ENCODE measurements around the gene TET1. TPM values are rescaled to one million over a fixed set of nuclear protein-coding genes. Genes with fewer than 3 reads are reported as not detected.

The TET1 gene
- total and polyA plus RNA-seq, 9 of the 15 experiments (the other 6 are each of a cell fraction or from before 2014, with no cell fraction given), result 2.6 to 21.3 (median 11.6) TPM

GRCh38 chr10:68720793-68721672 is 160.9 kb downstream of the TET1 start, which contains the start of gene CCAR1:
TSS of gene CCAR1 (plus strand) at chr10:68721239. CDS start at chr10:68722505, 1,266 bp downstream.
- ATAC-seq, result peak; percentile 96
- peak; percentile 100 for FAIRE-seq
- Histone ChIP-seq H4K20me1 (replicated peaks; ENCODE audit: control insufficient read depth, insufficient read depth, low read length) (no peaks in the 10 kb centered on the region), H3K9ac (ENCODE audit: insufficient read depth in 1 of 2, low read depth in 2 of 2, low read length in 2 of 2) (peak within 1 kb of the TSS; percentile 94 to 100), H3K79me2 (ENCODE audit: control insufficient read depth, insufficient read depth, low read length) (peaks cover 45% of the 10 kb centered on the region), H3K4me2 (ENCODE audit: insufficient read depth, low read length) (peak within 1 kb of the TSS; percentile 88), H3K27me3 (ENCODE audit: control insufficient read depth in 2 of 2, insufficient read depth in 2 of 2, low read length in 2 of 2) (no peaks in the 10 kb centered on the region), H3K36me3 (ENCODE audit: control insufficient read depth, insufficient read depth, low read length) (peaks cover 34% of the 10 kb centered on the region), H2AFZ (ENCODE audit: low read depth, low read length) (peak within 1 kb of the TSS; percentile 91), H3K4me3 (peak within 1 kb of the TSS; percentile 82), H3K9me3 (replicated peaks; ENCODE audit: control insufficient read depth, insufficient read depth, low read depth, low read length) (peaks cover 6% of the 10 kb centered on the region; the same call in 1 of the 2 replicates), H3K4me1 (replicated peaks in 1 of 2; ENCODE audit: control insufficient read depth in 2 of 2, insufficient read depth in 2 of 2, low read length in 2 of 2) (peaks cover 0 to 21% of the 10 kb centered on the region in 2 experiments; a peak in 3 of 5 replicates), H3K9me1 (ENCODE audit: control insufficient read depth, insufficient read depth, low read length) (no peaks in the 10 kb centered on the region), H3K27ac (ENCODE audit: extremely low read depth, low read depth, low read length) (peak within 1 kb of the TSS; percentile 90)
- BruUV-seq (replicated peaks), result TSS peak; percentile 94
- in situ Hi-C loops (cut with MboI) (no loop called here), intact Hi-C loops (cut with micrococcal nuclease) (loop anchor here (2.0 kb wide), 1 partner anchor 164 kb away; no protein-coding TSS in a partner anchor)
- peak; percentile 96 to 99 (median 98) for DNase-seq (ENCODE audit: extremely low read depth in 1 of 4, low spot score in 3 of 4)
- under 1% methylated on average over 72 of the region's 72 CpGs for WGBS (ENCODE audit: insufficient coverage, low coverage, missing lambda C conversion rate)
- ChIA-PET CTCF (ENCODE audit: low intra/inter-chr PET ratio) (interaction anchor here (0.5 kb wide), 1 partner anchor 161 kb away, joined by 4 read pairs; no protein-coding TSS in a partner anchor), POLR2A (interaction anchor here (0.5 to 3.7 kb wide), 15 partner anchors 9 to 597 kb away, joined by 3 to 15 read pairs (median 4); partner anchors contain the start of genes DDX21 and TET1)
- peak; percentile 79 for TF ChIP-seq ZNF668 (CRISPR knock-in tag; IDR thresholded peaks at IDR 0.05)
- peak; percentile 100 for TF ChIP-seq TOE1 (IDR thresholded peaks at IDR 0.05; ENCODE audit: borderline replicate concordance)
- TF ChIP-seq TOE1 (CRISPR knock-in tag; IDR thresholded peaks at IDR 0.05; ENCODE audit: borderline replicate concordance, low read depth), result 0 out of 2 replicates have a peak, but pooled peaks have one; percentile 33
- TF ChIP-seq ATF4 (CRISPR knock-in tag; IDR thresholded peaks at IDR 0.05), result peak; percentile 11; the same call in 1 of the 2 replicates
- TF ChIP-seq ATF1 (CRISPR knock-in tag; IDR thresholded peaks at IDR 0.05), result peak; percentile 91
- peak; percentile 93 for TF ChIP-seq ATF1 (tag; IDR thresholded peaks at IDR 0.05)
- TF ChIP-seq ZBTB9 (CRISPR knock-in tag; IDR thresholded peaks at IDR 0.05), result peak; percentile 32; the same call in 1 of the 2 replicates
- peak; percentile 32; the same call in 1 of the 2 replicates for TF ChIP-seq JUN (IDR thresholded peaks at IDR 0.05; ENCODE audit: borderline replicate concordance, low read depth, low read length)
- no peak for TF ChIP-seq JUN (CRISPR knock-in tag; IDR thresholded peaks at IDR 0.05; ENCODE audit: borderline replicate concordance)
- TF ChIP-seq KDM4B (IDR thresholded peaks at IDR 0.05; ENCODE audit: borderline replicate concordance in 2 of 2, low read depth in 1 of 2), result peak in 1 of 2 experiments; percentile 93; a peak in 1 of 4 replicates
- no peak for TF ChIP-seq RBM17 (IDR thresholded peaks at IDR 0.05; ENCODE audit: borderline replicate concordance, low read depth, low read length)
- no peak; the same call in 1 of the 2 replicates for TF ChIP-seq ATF3 (IDR thresholded peaks at IDR 0.05)
- peak; percentile 83 for TF ChIP-seq ATF3 (CRISPR knock-in tag; conservative IDR thresholded peaks at IDR 0.05)
- TF ChIP-seq CBX2 (IDR thresholded peaks at IDR 0.05; ENCODE audit: insufficient read depth, low read length, poor library complexity, severe bottlenecking), result no peak
- TF ChIP-seq MBD2 (IDR thresholded peaks at IDR 0.05; ENCODE audit: borderline replicate concordance, low read depth), result peak; percentile 51; the same call in 1 of the 2 replicates
- TF ChIP-seq MITF (IDR thresholded peaks at IDR 0.05), result peak; percentile 79

Data from K562 (cell line).